ENCODE data around the gene HAND2.

DNA sequence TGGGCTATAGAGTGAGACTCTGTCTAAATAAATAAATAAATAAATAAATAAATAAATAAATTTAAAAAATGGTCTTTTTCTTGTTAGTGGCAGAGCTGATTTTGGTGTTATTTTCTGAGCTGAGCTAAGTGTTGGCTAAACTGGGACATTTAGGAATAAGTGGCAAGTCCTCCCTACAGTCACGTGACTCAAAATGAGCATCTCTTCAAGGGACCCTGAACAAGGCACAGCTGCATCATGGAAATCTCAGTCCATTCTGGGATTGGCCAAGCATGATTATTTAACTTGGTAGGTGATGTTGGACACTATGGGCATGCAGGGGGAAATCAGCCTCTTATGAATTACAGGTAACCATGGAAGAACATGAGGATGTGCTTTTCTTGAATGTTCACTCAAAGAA lies 42.0 kb downstream of the HAND2 start:
- TF ChIP-seq, protein P1, sequence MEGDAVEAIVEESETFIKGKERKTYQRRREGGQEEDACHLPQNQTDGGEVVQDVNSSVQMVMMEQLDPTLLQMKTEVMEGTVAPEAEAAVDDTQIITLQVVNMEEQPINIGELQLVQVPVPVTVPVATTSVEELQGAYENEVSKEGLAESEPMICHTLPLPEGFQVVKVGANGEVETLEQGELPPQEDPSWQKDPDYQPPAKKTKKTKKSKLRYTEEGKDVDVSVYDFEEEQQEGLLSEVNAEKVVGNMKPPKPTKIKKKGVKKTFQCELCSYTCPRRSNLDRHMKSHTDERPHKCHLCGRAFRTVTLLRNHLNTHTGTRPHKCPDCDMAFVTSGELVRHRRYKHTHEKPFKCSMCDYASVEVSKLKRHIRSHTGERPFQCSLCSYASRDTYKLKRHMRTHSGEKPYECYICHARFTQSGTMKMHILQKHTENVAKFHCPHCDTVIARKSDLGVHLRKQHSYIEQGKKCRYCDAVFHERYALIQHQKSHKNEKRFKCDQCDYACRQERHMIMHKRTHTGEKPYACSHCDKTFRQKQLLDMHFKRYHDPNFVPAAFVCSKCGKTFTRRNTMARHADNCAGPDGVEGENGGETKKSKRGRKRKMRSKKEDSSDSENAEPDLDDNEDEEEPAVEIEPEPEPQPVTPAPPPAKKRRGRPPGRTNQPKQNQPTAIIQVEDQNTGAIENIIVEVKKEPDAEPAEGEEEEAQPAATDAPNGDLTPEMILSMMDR (IDR thresholded peaks at IDR 0.05; ENCODE audit: low read depth, low read length) = no peak
- TF ChIP-seq POLR2A (IDR thresholded peaks at IDR 0.05; ENCODE audit: extremely low read depth, insufficient read length) = no peak

Measured in NB4 (cell line).